ENCODE results near the gene CSTPP1. TPM values are rescaled to one million over a fixed set of nuclear protein-coding genes. Genes with fewer than 3 reads are reported as not detected.
A peak's percentile ranks its signal among the peaks of the same experiment; 100 is the strongest.
"Not testable (repeated sequence)": the region's sequence is repeated elsewhere in the genome, so short reads cannot be mapped to it uniquely, and the experiment has no call there.

Gene CSTPP1
- total and polyA plus RNA-seq, 8 donors = 16.4 to 146 (median 37.3) TPM

DNA sequence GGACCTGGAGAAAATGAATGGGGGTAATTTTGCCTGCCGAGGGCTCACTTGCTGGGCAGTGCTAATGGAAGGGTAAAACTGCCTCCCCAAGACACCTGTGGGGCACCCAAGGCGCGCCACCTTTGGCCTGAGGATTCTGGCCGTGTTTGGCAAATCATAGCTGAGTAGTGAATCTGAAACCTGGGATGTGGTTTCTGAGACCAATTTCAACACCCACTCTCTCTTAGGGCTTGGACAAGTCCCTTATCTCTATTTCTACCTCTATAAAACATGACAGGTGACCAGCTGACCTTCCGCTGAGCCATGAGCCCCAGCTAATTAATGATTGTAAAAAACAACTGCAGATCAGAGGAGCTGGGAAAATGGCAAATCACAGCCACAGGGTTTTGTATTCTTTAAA is 251.2 kb downstream of the CSTPP1 start:
- no peak for DNase-seq
- Histone ChIP-seq H3K27me3 (peaks cover 0 to 34% (median 5%) of the 10 kb centered on the region in 3 donors), H3K36me3 (peaks cover 0 to under 1% (median 0%) of the 10 kb centered on the region in 4 donors), H3K9me3 (no peaks in the 10 kb centered on the region), H3K27ac (peak overlapping the region; percentile 43 to 97 (median 90)), H3K4me3 (peak overlapping the region; percentile 78 to 90 (median 82)), H3K4me1 (peaks cover 39 to 65% (median 56%) of the 10 kb centered on the region in 4 donors)
- intact Hi-C loops (cut with DNase I; ENCODE audit: low total_unique reads) = loop anchor here (10.0 kb wide), 1 partner anchor 77 kb away; no protein-coding TSS in a partner anchor
- TF ChIP-seq EP300 (IDR thresholded peaks at IDR 0.05) = no peak
- TF ChIP-seq, protein P1, sequence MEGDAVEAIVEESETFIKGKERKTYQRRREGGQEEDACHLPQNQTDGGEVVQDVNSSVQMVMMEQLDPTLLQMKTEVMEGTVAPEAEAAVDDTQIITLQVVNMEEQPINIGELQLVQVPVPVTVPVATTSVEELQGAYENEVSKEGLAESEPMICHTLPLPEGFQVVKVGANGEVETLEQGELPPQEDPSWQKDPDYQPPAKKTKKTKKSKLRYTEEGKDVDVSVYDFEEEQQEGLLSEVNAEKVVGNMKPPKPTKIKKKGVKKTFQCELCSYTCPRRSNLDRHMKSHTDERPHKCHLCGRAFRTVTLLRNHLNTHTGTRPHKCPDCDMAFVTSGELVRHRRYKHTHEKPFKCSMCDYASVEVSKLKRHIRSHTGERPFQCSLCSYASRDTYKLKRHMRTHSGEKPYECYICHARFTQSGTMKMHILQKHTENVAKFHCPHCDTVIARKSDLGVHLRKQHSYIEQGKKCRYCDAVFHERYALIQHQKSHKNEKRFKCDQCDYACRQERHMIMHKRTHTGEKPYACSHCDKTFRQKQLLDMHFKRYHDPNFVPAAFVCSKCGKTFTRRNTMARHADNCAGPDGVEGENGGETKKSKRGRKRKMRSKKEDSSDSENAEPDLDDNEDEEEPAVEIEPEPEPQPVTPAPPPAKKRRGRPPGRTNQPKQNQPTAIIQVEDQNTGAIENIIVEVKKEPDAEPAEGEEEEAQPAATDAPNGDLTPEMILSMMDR (IDR thresholded peaks at IDR 0.05) = no peak
- no peak for TF ChIP-seq POLR2A (IDR thresholded peaks at IDR 0.05)
- TF ChIP-seq POLR2AphosphoS5 (IDR thresholded peaks at IDR 0.05) = no peak
- 35 to 48% (median 42%) methylated on average over 5 of the region's 5 CpGs for WGBS, 5 donors

DNA sequence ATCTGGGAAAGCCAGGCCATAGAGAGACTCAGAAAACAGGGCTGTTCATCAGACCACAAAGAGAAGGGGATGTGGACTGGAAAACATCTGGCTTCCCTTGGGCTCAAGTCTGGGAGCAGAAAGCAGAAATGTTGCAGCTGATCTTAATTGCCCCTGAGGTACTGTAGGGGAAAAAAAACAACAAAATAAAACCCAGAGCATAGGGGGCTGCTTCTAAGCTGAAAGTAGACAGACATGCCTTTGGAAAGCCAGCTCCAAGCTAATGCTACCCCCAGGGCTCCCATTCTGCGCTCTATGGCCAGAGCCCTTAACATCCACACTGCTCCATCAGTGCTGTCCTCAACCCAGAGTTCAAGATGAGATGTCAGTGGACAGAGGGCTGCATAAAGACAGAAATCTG is 251.7 kb downstream of the CSTPP1 start:
- H3K36me3 ChIP-seq = no peaks in the 10 kb centered on the region
- H3K9me3 ChIP-seq = no peaks in the 10 kb centered on the region
- 91 to 100% (median 100%) methylated on average over 1 of the region's 1 CpG for WGBS, 5 donors
- H3K27me3 ChIP-seq = peaks cover 0 to 34% (median 5%) of the 10 kb centered on the region in 3 donors
- H3K4me3 ChIP-seq = no peak overlapping the region
- no peak for TF ChIP-seq EP300 (IDR thresholded peaks at IDR 0.05)
- no peak for TF ChIP-seq POLR2AphosphoS5 (IDR thresholded peaks at IDR 0.05)
- TF ChIP-seq POLR2A (IDR thresholded peaks at IDR 0.05) = no peak
- TF ChIP-seq, protein P1 (IDR thresholded peaks at IDR 0.05) = no peak
- DNase-seq = peak in 1 of 2 donors; percentile 72
- peak overlapping the region in 4 of 5 donors; percentile 86 to 97 (median 92) for H3K27ac ChIP-seq
- intact Hi-C loops (cut with DNase I; ENCODE audit: low total_unique reads) = loop anchor here (10.0 kb wide), 1 partner anchor 77 kb away; no protein-coding TSS in a partner anchor
- peaks cover 39 to 60% (median 51%) of the 10 kb centered on the region in 4 donors for H3K4me1 ChIP-seq

DNA sequence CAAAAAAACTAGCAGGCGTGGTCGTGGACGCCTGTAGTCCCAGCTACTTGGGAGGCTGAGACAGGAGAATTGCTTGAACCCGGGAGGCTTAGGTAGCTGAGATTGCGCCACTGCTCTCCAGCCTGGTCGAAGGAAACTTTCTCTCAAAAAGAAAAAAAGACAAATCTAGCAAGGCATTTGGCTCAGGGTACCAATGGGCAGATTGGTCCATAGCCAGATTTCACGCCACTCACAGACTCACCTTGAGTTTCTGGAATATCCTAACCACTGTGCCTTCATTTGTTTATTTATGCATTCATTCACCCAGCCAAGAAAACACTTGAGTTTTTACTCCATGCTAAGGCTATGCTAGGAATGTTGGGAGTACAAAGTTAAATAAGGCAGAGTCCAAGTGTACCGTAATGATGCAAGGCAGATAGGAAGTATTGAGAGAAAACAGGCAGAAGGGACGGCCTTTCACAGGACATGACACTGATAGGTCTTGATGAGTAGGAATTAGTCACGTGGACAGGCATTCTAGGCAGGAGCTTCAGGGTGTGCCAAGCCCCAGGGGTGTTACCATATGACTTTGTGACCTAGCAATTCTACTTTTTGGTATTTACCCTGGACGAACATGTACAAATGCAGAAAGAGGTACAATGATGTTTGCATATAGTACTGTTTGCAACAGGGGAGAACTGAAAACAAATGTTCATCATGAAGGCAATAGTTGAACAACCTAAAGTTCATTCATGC is 252.7 kb downstream of the CSTPP1 start:
- intact Hi-C loops (cut with DNase I; ENCODE audit: low total_unique reads) = loop anchor here (10.0 kb wide), 1 partner anchor 76 kb away; no protein-coding TSS in a partner anchor
- 44 to 59% (median 52%) methylated on average over 11 of the region's 11 CpGs for WGBS, 5 donors

DNA sequence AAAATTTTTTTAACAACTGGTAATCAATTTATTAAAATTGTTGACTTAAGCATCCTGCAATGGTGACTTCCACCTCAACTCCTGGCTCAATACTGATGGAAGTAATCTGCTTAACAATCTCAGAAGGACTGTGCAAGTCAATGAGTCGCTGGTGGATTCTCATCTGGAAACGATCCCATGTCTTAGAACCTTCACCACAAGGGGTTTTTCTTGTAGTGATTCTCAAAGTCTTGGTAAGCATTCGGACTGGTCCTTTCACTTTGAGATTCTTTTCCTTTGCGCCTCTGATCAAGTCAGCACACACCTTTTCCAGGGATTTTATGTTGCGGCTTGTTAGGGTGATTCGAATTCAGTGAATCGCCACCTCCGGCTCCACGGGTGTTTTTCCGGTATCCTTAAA is 254.6 kb downstream of the CSTPP1 start:
- intact Hi-C loops (cut with DNase I; ENCODE audit: low total_unique reads) = not testable (repeated sequence)
- WGBS, 5 donors = 82 to 86% (median 84%) methylated on average over 10 of the region's 10 CpGs

More for the DNA sequence above, 252.7 kb downstream of the CSTPP1 start:
- peak; percentile 57 to 81 (median 80) for TF ChIP-seq POLR2AphosphoS5 (IDR thresholded peaks at IDR 0.05)
- no peak for TF ChIP-seq EP300 (IDR thresholded peaks at IDR 0.05)
- no peak for TF ChIP-seq POLR2A (IDR thresholded peaks at IDR 0.05)
- TF ChIP-seq, protein P1 (IDR thresholded peaks at IDR 0.05) = no peak
- DNase-seq = peak in 1 of 2 donors; percentile 78
- Histone ChIP-seq H3K4me3 (no peak overlapping the region), H3K27me3 (peaks cover 0 to 34% (median 5%) of the 10 kb centered on the region in 3 donors), H3K9me3 (no peaks in the 10 kb centered on the region), H3K4me1 (peaks cover 29 to 50% (median 41%) of the 10 kb centered on the region in 4 donors), H3K27ac (peak overlapping the region in 4 of 5 donors; percentile 14 to 97 (median 32)), H3K36me3 (no peaks in the 10 kb centered on the region)

More for the DNA sequence above, 254.6 kb downstream of the CSTPP1 start:
- H3K36me3 ChIP-seq, H3K4me3 ChIP-seq, H3K9me3 ChIP-seq, H3K27ac ChIP-seq, DNase-seq: not testable (repeated sequence)
- H3K4me1 ChIP-seq = peaks cover 17 to 32% (median 26%) of the 10 kb centered on the region in 4 donors
- peaks cover 0 to 15% (median 5%) of the 10 kb centered on the region in 3 donors for H3K27me3 ChIP-seq

Measured in stomach (tissue), 9 donors.